ENCODE results near the gene RGS19.

DNA sequence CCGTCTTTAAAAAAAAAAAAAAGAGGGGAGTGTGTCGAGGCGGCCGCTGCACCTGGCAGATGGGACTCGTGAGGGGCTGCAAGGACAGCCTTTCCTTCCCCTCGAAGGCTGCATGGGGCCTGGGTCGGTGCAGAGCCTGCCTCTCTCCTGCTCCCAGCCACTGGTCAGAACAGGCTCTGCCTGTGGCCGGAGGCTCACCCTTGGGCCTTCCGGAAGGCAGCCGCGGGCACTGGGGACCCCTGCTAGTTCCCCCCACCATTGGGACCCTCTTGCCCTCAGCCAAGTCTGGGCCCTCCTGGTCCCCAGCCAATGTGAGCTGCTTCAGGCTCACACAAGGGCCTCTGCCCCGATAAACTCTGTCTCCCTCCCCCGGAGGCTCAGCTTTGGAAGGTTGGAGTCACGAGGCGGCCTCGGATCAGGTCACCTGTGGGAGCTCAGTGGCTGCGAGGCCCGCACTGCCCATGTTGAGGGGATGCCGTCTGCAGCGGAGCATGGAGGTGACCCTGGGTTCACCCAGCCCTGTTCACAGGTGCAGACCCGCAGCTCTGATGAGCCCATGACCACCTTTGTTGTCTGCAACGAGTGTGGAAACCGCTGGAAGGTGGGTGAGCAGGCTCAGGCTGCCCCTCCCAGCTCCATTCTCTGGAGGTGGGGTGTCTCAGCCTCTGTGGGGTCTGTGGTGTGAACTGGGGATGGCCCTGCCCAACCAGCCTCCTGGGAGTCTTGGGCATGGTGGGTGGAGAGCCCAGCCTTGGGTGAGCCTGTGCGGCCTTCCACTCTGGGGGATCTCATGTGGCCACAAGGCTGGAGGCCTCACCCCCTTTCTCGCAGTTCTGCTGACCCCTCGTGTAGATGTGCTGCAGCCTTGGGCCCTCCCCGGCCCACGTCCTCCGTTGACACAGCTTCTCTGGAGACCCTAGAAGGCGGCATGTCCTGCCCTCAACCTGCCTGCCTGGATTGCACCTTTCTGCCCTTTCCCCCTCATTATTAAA is 7.7 kb downstream of the RGS19 start:
- TF ChIP-seq EZH2phosphoT487 (IDR thresholded peaks at IDR 0.05; ENCODE audit: borderline replicate concordance, low read length) (no peak), EZH2 (IDR thresholded peaks at IDR 0.05; ENCODE audit: low read length, unreplicated experiment) (no peak)

All from PC-3 (cell line).